Suprapubic skin (tissue), 4 donors: ENCODE data around the gene PAPOLG.

ENCODE experiments used
- CTCF ChIP-seq, 2 donors: fragments of 200-600 bp in 1 of 2; fragments of 450-650 bp in 1 of 2; sonication (generic) in 1 of 2; IDR thresholded peaks; one replicate each; pipeline ENCODE4 v1.5.1; 2016 to 2019; ENCODE audit warnings: antibody characterized with exemption in 2 of 2, mild to moderate bottlenecking in 1 of 2, moderate library complexity in 1 of 2
- EP300 ChIP-seq: sonication (generic); formaldehyde crosslinking; IDR thresholded peaks from one replicate; pipeline ENCODE4 v1.6.1; 2017; ENCODE audit warnings: antibody characterized with exemption
- POLR2A ChIP-seq, 2 donors: fragments of 450-650 bp; IDR thresholded peaks; one replicate each; pipeline ENCODE4 v1.6.1; 2017; ENCODE audit warnings: antibody characterized with exemption in 2 of 2, mild to moderate bottlenecking in 2 of 2, moderate library complexity in 2 of 2
- POLR2AphosphoS5 ChIP-seq, 3 donors: sonication (generic); formaldehyde crosslinking; IDR thresholded peaks; one replicate each; pipeline ENCODE4 v1.6.1; 2017; ENCODE audit warnings: antibody characterized with exemption in 3 of 3

GRCh38 chr2:60836491-60836890 lies 80.4 kb downstream of the PAPOLG start:
- TF ChIP-seq POLR2A (IDR thresholded peaks at IDR 0.05) (no peak), POLR2AphosphoS5 (IDR thresholded peaks at IDR 0.05) (no peak), CTCF (IDR thresholded peaks at IDR 0.05) (no peak), EP300 (no peak)
